H1 (cell line): ENCODE data around the gene RNU6-1. TPM values are rescaled to one million over a fixed set of nuclear protein-coding genes. Genes with fewer than 3 reads are reported as not detected.

ENCODE experiments used
- CTCF ChIA-PET: fragments of 300-600 bp; sonication (Branson Sonifier 250); formaldehyde crosslinking; loops from one replicate; lab custom pipeline; 2021; ENCODE audit not compliant: partially characterized antibody; lab: Charles Lee
- POLR2A ChIA-PET: fragments of 300-600 bp; sonication (Branson Sonifier 250); formaldehyde crosslinking; loops from one replicate; lab custom pipeline; 2021; ENCODE audit warnings: inconsistent platforms; ENCODE audit not compliant: partially characterized antibody; lab: Charles Lee
- DNase-seq, 2 experiments: peaks; one replicate each; pipeline versions ENCODE4 v3.0.0 to v3.0.0-alpha.2; 2010 to 2022; ENCODE audit warnings: low spot score in 2 of 2, low read depth in 1 of 2, mixed read lengths in 1 of 2
- FAIRE-seq: peaks from 2 replicates; lab custom pipeline; 2011; peaks lifted over from hg19 to GRCh38; lab: Jason Lieb, UNC
- H2AFZ ChIP-seq: 2 replicates; pipeline ENCODE4 v1.8.1; 2012; ENCODE audit warnings: low read length, inconsistent platforms
- H2AK5ac ChIP-seq: 2 replicates; pipeline ENCODE4 v1.6.1; 2013; ENCODE audit warnings: low read depth, low read length
- H2BK120ac ChIP-seq: replicated peaks from 2 replicates; pipeline ENCODE3; 2013; ENCODE audit warnings: low read depth, low read length, inconsistent platforms
- H2BK12ac ChIP-seq: 2 replicates; pipeline ENCODE4 v1.6.1; 2013; ENCODE audit warnings: low read depth, low read length
- H2BK15ac ChIP-seq: 2 replicates; pipeline ENCODE4 v1.6.1; 2013; ENCODE audit warnings: low read length
- H2BK20ac ChIP-seq: 2 replicates; pipeline ENCODE4 v1.6.1; 2013; ENCODE audit warnings: low read length
- H2BK5ac ChIP-seq: 2 replicates; pipeline ENCODE4 v1.6.1; 2013; ENCODE audit warnings: low read depth, low read length
- H3K14ac ChIP-seq: 2 replicates; pipeline ENCODE4 v1.6.1; 2013; ENCODE audit warnings: inconsistent platforms; ENCODE audit not compliant: insufficient read length
- H3K18ac ChIP-seq: 2 replicates; pipeline ENCODE4 v1.6.1; 2013; ENCODE audit warnings: low read length; ENCODE audit errors: extremely low read depth
- H3K23ac ChIP-seq: 2 replicates; pipeline ENCODE4 v1.6.1; 2013; ENCODE audit warnings: inconsistent platforms; ENCODE audit not compliant: insufficient read length
- H3K23me2 ChIP-seq: 2 replicates; pipeline ENCODE4 v1.6.1; 2013; ENCODE audit warnings: low read depth, low read length
- H3K27ac ChIP-seq: 2 replicates; pipeline ENCODE4 v1.6.1; 2011; ENCODE audit warnings: low read depth, low read length, inconsistent platforms
- H3K27me3 ChIP-seq, 4 experiments: replicated peaks in 1 of 4; 1 replicate in 1 of 4; 2 replicates in 3 of 4; pipeline versions ENCODE4 v1.6.1 to v1.8.1; 2011 to 2013; ENCODE audit warnings: low read length in 3 of 4, mild to moderate bottlenecking in 3 of 4, inconsistent platforms in 2 of 4, mixed read lengths in 2 of 4, moderate library complexity in 1 of 4; ENCODE audit not compliant: control insufficient read depth in 3 of 4, insufficient read depth in 3 of 4; ENCODE audit errors: extremely low read depth in 1 of 4
- H3K36me3 ChIP-seq, 4 experiments: 2 replicates each; pipeline versions ENCODE4 v1.6.1 to v1.8.1; 2011 to 2013; ENCODE audit warnings: mild to moderate bottlenecking in 4 of 4, low read length in 3 of 4, moderate library complexity in 2 of 4, control low read depth in 1 of 4, inconsistent platforms in 1 of 4; ENCODE audit not compliant: insufficient read depth in 4 of 4, control insufficient read depth in 2 of 4
- H3K4ac ChIP-seq: replicated peaks from 2 replicates; pipeline ENCODE3; 2013; ENCODE audit warnings: low read length, low read depth, mixed read lengths, inconsistent platforms; ENCODE audit not compliant: insufficient read length
- H3K4me1 ChIP-seq, 4 experiments: replicated peaks in 1 of 4; 1 replicate in 1 of 4; 2 replicates in 3 of 4; pipeline versions ENCODE4 v1.6.1 to v1.8.1; 2011 to 2013; ENCODE audit warnings: low read length in 3 of 4, inconsistent platforms in 2 of 4, mixed read lengths in 1 of 4; ENCODE audit not compliant: insufficient read depth in 4 of 4, control insufficient read depth in 3 of 4
- H3K4me2 ChIP-seq, 2 experiments: 2 replicates each; pipeline versions ENCODE4 v1.6.1 to v1.8.1; 2011 to 2013; ENCODE audit warnings: low read depth in 2 of 2, low read length in 2 of 2, control low read depth in 1 of 2, inconsistent platforms in 1 of 2, mild to moderate bottlenecking in 1 of 2; ENCODE audit not compliant: insufficient read depth in 1 of 2
- H3K4me3 ChIP-seq, 4 experiments: fragments of 200-600, 300-600 bp in 1 of 4; sonication (generic), shearing (Covaris generic), sonication (Bioruptor Twin) in 1 of 4; 2 replicates each; pipeline versions ENCODE4 v1.5.1 to v1.8.1; 2011 to 2016; ENCODE audit warnings: low read length in 4 of 4, low read depth in 3 of 4, control low read depth in 2 of 4, inconsistent platforms in 2 of 4, mild to moderate bottlenecking in 2 of 4, mixed read lengths in 1 of 4, moderate library complexity in 1 of 4; ENCODE audit not compliant: insufficient read depth in 2 of 4; ENCODE audit errors: extremely low read depth in 1 of 4
- H3K56ac ChIP-seq: replicated peaks from 2 replicates; pipeline ENCODE3; 2013; ENCODE audit warnings: low read depth, mild to moderate bottlenecking, mixed read lengths, low read length, inconsistent platforms; ENCODE audit not compliant: insufficient read length
- H3K79me1 ChIP-seq: 2 replicates; pipeline ENCODE4 v1.6.1; 2013; ENCODE audit warnings: low read depth, low read length, control low read depth
- H3K79me2 ChIP-seq, 2 experiments: 2 replicates each; pipeline versions ENCODE4 v1.6.1 to v1.8.1; 2012 to 2013; ENCODE audit warnings: low read length in 2 of 2, mild to moderate bottlenecking in 2 of 2, inconsistent platforms in 1 of 2; ENCODE audit not compliant: insufficient read depth in 2 of 2, control insufficient read depth in 1 of 2
- H3K9ac ChIP-seq, 4 experiments: replicated peaks in 1 of 4; 1 replicate in 1 of 4; 2 replicates in 3 of 4; pipeline versions ENCODE4 v1.6.1 to v1.8.1; 2011 to 2013; ENCODE audit warnings: low read depth in 3 of 4, low read length in 3 of 4, control low read depth in 2 of 4, mild to moderate bottlenecking in 2 of 4, moderate library complexity in 2 of 4, inconsistent platforms in 1 of 4; ENCODE audit errors: extremely low read depth in 1 of 4
- H3K9me3 ChIP-seq, 2 experiments: 2 replicates each; pipeline versions ENCODE4 v1.6.1 to v1.8.1; 2012 to 2013; ENCODE audit warnings: mild to moderate bottlenecking in 2 of 2, moderate library complexity in 2 of 2, control low read depth in 1 of 2, inconsistent platforms in 1 of 2, low read depth in 1 of 2, low read length in 1 of 2, mixed read lengths in 1 of 2; ENCODE audit not compliant: insufficient read depth in 2 of 2
- H4K20me1 ChIP-seq, 2 experiments: replicated peaks in 1 of 2; 2 replicates each; pipeline versions ENCODE3 to v1.8.1; 2011 to 2013; ENCODE audit warnings: inconsistent platforms in 2 of 2, low read length in 2 of 2, mild to moderate bottlenecking in 1 of 2; ENCODE audit not compliant: insufficient read depth in 2 of 2, control insufficient read depth in 1 of 2
- H4K5ac ChIP-seq: 2 replicates; pipeline ENCODE4 v1.6.1; 2013; ENCODE audit warnings: low read length, low read depth, mixed read lengths, inconsistent platforms; ENCODE audit not compliant: insufficient read length
- H4K8ac ChIP-seq: 2 replicates; pipeline ENCODE4 v1.8.0; 2013; ENCODE audit warnings: mild to moderate bottlenecking, moderate library complexity, low read length, inconsistent platforms; ENCODE audit not compliant: insufficient read depth; ENCODE audit errors: extremely low read depth
- H4K91ac ChIP-seq: replicated peaks from 2 replicates; pipeline ENCODE3; 2013; ENCODE audit warnings: low read length, mixed read lengths, inconsistent platforms; ENCODE audit not compliant: insufficient read length
- ASH2L ChIP-seq: fragments of 200-600, 300-600 bp; sonication (generic); IDR thresholded peaks from one replicate; pipeline ENCODE4 v1.7.1; 2017; ENCODE audit warnings: low read length
- CBX8 ChIP-seq: fragments of 300-800, 300-1000 bp; sonication (generic); IDR thresholded peaks from 2 replicates; pipeline ENCODE4 v1.7.1; 2016; ENCODE audit warnings: low read depth, low read length, borderline replicate concordance
- CHD2 ChIP-seq: IDR thresholded peaks from 2 replicates; pipeline ENCODE4 v1.6.1; 2012; ENCODE audit warnings: low read length, improper control_type of control experiment
- GTF2F1 ChIP-seq: IDR thresholded peaks from 2 replicates; pipeline ENCODE4 v1.6.1; 2012; ENCODE audit warnings: low read depth, low read length, improper control_type of control experiment, borderline replicate concordance
- HDAC2 ChIP-seq, 2 experiments: fragments of 300-600 bp in 1 of 2; sonication (generic) in 1 of 2; IDR thresholded peaks; 2 replicates each; pipeline ENCODE4 v1.6.1; 2011 to 2012; ENCODE audit warnings: low read depth in 2 of 2, low read length in 2 of 2, mild to moderate bottlenecking in 2 of 2, moderate library complexity in 2 of 2, borderline replicate concordance in 1 of 2, inconsistent platforms in 1 of 2
- RAD21 ChIP-seq, 2 experiments: IDR thresholded peaks in 1 of 2; conservative IDR thresholded peaks in 1 of 2; 2 replicates each; pipeline ENCODE4 v1.6.1; 2011; ENCODE audit warnings: low read depth in 2 of 2, low read length in 2 of 2, improper control_type of control experiment in 1 of 2, inconsistent platforms in 1 of 2, mild to moderate bottlenecking in 1 of 2, moderate library complexity in 1 of 2
- SAP30 ChIP-seq: fragments of 300-600 bp; sonication (generic); IDR thresholded peaks from 2 replicates; pipeline ENCODE4 v1.7.1; 2012; ENCODE audit warnings: low read length, moderate library complexity, mild to moderate bottlenecking, inconsistent platforms; ENCODE audit not compliant: insufficient read depth, insufficient replicate concordance
- SIRT6 ChIP-seq: IDR thresholded peaks from one replicate; pipeline ENCODE4 v1.7.1; 2012; ENCODE audit warnings: low read length, inconsistent platforms
- SUZ12 ChIP-seq: fragments of 200-600 bp; sonication (generic); IDR thresholded peaks from 2 replicates; pipeline ENCODE4 v1.6.1; 2012; ENCODE audit warnings: mild to moderate bottlenecking, inconsistent platforms, low read length, moderate library complexity, mixed read lengths
- polyA plus RNA-seq, 7 experiments: library from polyadenylated mRNA; depleted of rRNA in 3 of 7; stranded (reverse) in 5 of 7; unstranded in 2 of 7; fragments of >200 nt in 5 of 7; fragments of 200-250 nt in 2 of 7; gene quantifications; 1 replicate in 5 of 7; 2 replicates in 1 of 7; 4 replicates in 1 of 7; pipeline versions ENCODE4 v1.2.1 to v1.2.3, GENCODE V29; 2011 to 2013; ENCODE audit warnings: missing spikeins in 2 of 7, mixed read lengths in 2 of 7
- total RNA-seq: library from RNA; stranded (reverse); fragmentation: NEBNext Ultra II Directional; extraction: Animal tissue kit (Norgen Biotek cat#: 25700); gene quantifications from 2 replicates; pipeline ENCODE4 v1.2.1, GENCODE V29; 2021

Gene RNU6-1
- total and polyA plus RNA-seq, 2 of the 8 experiments (the other 6 are each of a cell fraction or from before 2014, with no cell fraction given), result not detected

DNA sequence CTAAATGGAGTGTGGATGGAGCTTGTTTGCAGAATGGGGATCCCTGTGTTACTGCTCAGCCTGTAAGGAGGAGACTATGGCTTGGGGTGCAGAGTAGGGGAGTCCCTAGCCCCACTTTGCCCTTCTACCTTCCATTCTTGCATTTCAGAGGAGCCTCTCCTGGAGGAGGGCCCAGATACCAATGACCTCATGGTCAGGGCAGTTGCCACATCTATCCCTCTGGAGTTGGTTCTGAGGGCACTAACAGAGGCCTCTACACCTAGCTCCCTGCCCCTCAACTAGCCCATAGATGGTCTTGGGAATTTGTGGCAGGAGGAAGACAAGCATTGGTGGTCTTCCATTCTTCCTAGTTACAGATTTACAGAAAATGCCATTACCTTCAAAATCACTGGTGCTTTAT is 8.5 kb downstream of the RNU6-1 start:
- Histone ChIP-seq H3K56ac (no peak overlapping the region), H3K27me3 (peaks cover 92 to 100% (median 99%) of the 10 kb centered on the region in 4 experiments), H2AFZ (no peak overlapping the region), H3K4me3 (no peak overlapping the region), H3K79me2 (no peaks in the 10 kb centered on the region), H3K4ac (no peak overlapping the region), H2BK12ac (no peak overlapping the region), H2BK120ac (no peak overlapping the region), H3K79me1 (no peaks in the 10 kb centered on the region), H3K23ac (no peak overlapping the region), H2BK5ac (no peak overlapping the region), H3K18ac (no peak overlapping the region), H4K5ac (no peak overlapping the region), H3K4me2 (no peak overlapping the region; a peak in 1 of 4 replicates), H3K9me3 (no peaks in the 10 kb centered on the region), H4K20me1 (peaks cover 2 to 11% of the 10 kb centered on the region in 2 experiments), H3K14ac (no peak overlapping the region), H3K9ac (no peak overlapping the region), H2BK15ac (no peak overlapping the region), H2BK20ac (no peak overlapping the region), H2AK5ac (no peak overlapping the region), H4K91ac (no peak overlapping the region), H3K36me3 (peaks cover 0 to 17% (median 0%) of the 10 kb centered on the region in 4 experiments; a peak in 1 of 8 replicates), H3K23me2 (peaks cover 18% of the 10 kb centered on the region; the same call in 1 of the 2 replicates), H3K4me1 (peaks cover 13 to 34% (median 27%) of the 10 kb centered on the region in 4 experiments), H3K27ac (no peak overlapping the region), H4K8ac (no peak overlapping the region)
- FAIRE-seq (no peak), DNase-seq (peak in 1 of 2 experiments; percentile 42)
- ChIA-PET CTCF (interaction anchor here (0.7 to 2.3 kb wide), 12 partner anchors 7 to 1412 kb away, joined by 3 to 14 read pairs (median 4); no protein-coding TSS in a partner anchor), POLR2A (interaction anchor here (4.1 kb wide), 1 partner anchor 9 kb away, joined by 24 read pairs; no protein-coding TSS in a partner anchor)
- TF ChIP-seq CBX8, result no peak
- TF ChIP-seq SIRT6, result no peak
- TF ChIP-seq GTF2F1, result no peak
- TF ChIP-seq RAD21 (IDR thresholded peaks at IDR 0.05 in 1 of 2, conservative IDR thresholded peaks at IDR 0.05 in 1 of 2; ENCODE audit: low read depth in 2 of 2, low read length in 2 of 2), result no peak
- TF ChIP-seq SAP30, result no peak
- no peak for TF ChIP-seq HDAC2 (IDR thresholded peaks at IDR 0.05; ENCODE audit: borderline replicate concordance in 1 of 2, low read depth in 2 of 2, low read length in 2 of 2)
- no peak for TF ChIP-seq CHD2
- TF ChIP-seq ASH2L, result no peak
- no peak for TF ChIP-seq SUZ12
